ENCODE measurements around the gene GPC5.

GRCh38 chr13:92403606-92404005 lies 1005.2 kb downstream of the GPC5 start:
- no peak for TF ChIP-seq POLR2AphosphoS5 (IDR thresholded peaks at IDR 0.05; ENCODE audit: low read depth, low read length)
- TF ChIP-seq SIN3A (IDR thresholded peaks at IDR 0.05; ENCODE audit: borderline replicate concordance, insufficient read depth, low read length): no peak

All from PFSK-1 (cell line).